Trophoblast cell (in vitro differentiated cells and primary cell): Measurements from ENCODE around the gene USP32.

Experiments used
- DNase-seq, 2 donors: peaks; one replicate each; pipeline ENCODE4 v3.0.0-alpha.2; 2016
- H2AFZ ChIP-seq: 2 replicates; pipeline ENCODE4 v1.6.1; 2013; ENCODE audit warnings: low read length, moderate library complexity, mild to moderate bottlenecking; ENCODE audit not compliant: insufficient read depth, poor library complexity
- H2AK5ac ChIP-seq: 2 replicates; pipeline ENCODE4 v1.6.1; 2013; ENCODE audit warnings: mild to moderate bottlenecking, low read length
- H2BK120ac ChIP-seq: 2 replicates; pipeline ENCODE4 v1.6.1; 2013; ENCODE audit warnings: low read length, mild to moderate bottlenecking, moderate library complexity; ENCODE audit not compliant: insufficient read depth, poor library complexity
- H2BK12ac ChIP-seq: 2 replicates; pipeline ENCODE4 v1.6.1; 2013; ENCODE audit warnings: mild to moderate bottlenecking, low read length, moderate library complexity
- H2BK5ac ChIP-seq: 2 replicates; pipeline ENCODE4 v1.6.1; 2013; ENCODE audit warnings: low read length, low read depth, moderate library complexity, mild to moderate bottlenecking; ENCODE audit not compliant: poor library complexity
- H3K14ac ChIP-seq: 2 replicates; pipeline ENCODE4 v1.6.1; 2013; ENCODE audit warnings: mild to moderate bottlenecking, low read length
- H3K18ac ChIP-seq: 2 replicates; pipeline ENCODE4 v1.6.1; 2013; ENCODE audit warnings: mild to moderate bottlenecking, low read length
- H3K23ac ChIP-seq: 2 replicates; pipeline ENCODE4 v1.6.1; 2013; ENCODE audit warnings: low read length
- H3K27ac ChIP-seq: 2 replicates; pipeline ENCODE4 v1.5.1; 2013; ENCODE audit warnings: low read depth, mild to moderate bottlenecking, inconsistent platforms, low read length, moderate library complexity
- H3K27me3 ChIP-seq: 2 replicates; pipeline ENCODE4 v1.6.1; 2013; ENCODE audit warnings: inconsistent platforms, mild to moderate bottlenecking, low read length, moderate library complexity; ENCODE audit not compliant: insufficient read depth
- H3K36me3 ChIP-seq, 2 experiments: 1 replicate in 1 of 2; 2 replicates in 1 of 2; pipeline ENCODE4 v1.6.1; 2013; ENCODE audit warnings: low read length in 2 of 2, mild to moderate bottlenecking in 2 of 2, moderate library complexity in 1 of 2; ENCODE audit not compliant: insufficient read depth in 2 of 2, control insufficient read depth in 1 of 2
- H3K4ac ChIP-seq: 2 replicates; pipeline ENCODE4 v1.6.1; 2013; ENCODE audit warnings: low read depth, mild to moderate bottlenecking, low read length, moderate library complexity
- H3K4me1 ChIP-seq, 2 experiments: 1 replicate in 1 of 2; 2 replicates in 1 of 2; pipeline ENCODE4 v1.6.1; 2013; ENCODE audit warnings: low read length in 2 of 2, mild to moderate bottlenecking in 2 of 2, moderate library complexity in 1 of 2; ENCODE audit not compliant: insufficient read depth in 2 of 2, control insufficient read depth in 1 of 2
- H3K4me2 ChIP-seq: 2 replicates; pipeline ENCODE4 v1.6.1; 2013; ENCODE audit warnings: inconsistent platforms, mild to moderate bottlenecking, low read length, moderate library complexity
- H3K4me3 ChIP-seq: 2 replicates; pipeline ENCODE4 v1.5.1; 2013; ENCODE audit warnings: mild to moderate bottlenecking, low read depth, low read length, inconsistent platforms
- H3K79me1 ChIP-seq: one replicate; pipeline ENCODE4 v1.6.1; 2013; ENCODE audit warnings: low read length
- H3K79me2 ChIP-seq: 2 replicates; pipeline ENCODE4 v1.6.1; 2013; ENCODE audit warnings: low read length, mild to moderate bottlenecking; ENCODE audit not compliant: control insufficient read depth, insufficient read depth, poor library complexity
- H3K9ac ChIP-seq: 2 replicates; pipeline ENCODE4 v1.6.1; 2013; ENCODE audit warnings: mild to moderate bottlenecking, low read length
- H3K9me3 ChIP-seq: 2 replicates; pipeline ENCODE4 v1.6.1; 2013; ENCODE audit warnings: low read depth, mild to moderate bottlenecking, control low read depth, inconsistent platforms, low read length; ENCODE audit not compliant: insufficient read depth
- H4K12ac ChIP-seq: 2 replicates; pipeline ENCODE4 v1.6.1; 2013; ENCODE audit warnings: low read depth, mild to moderate bottlenecking, low read length, moderate library complexity
- H4K8ac ChIP-seq: 2 replicates; pipeline ENCODE4 v1.6.1; 2013; ENCODE audit warnings: low read depth, mild to moderate bottlenecking, low read length, moderate library complexity
- H4K91ac ChIP-seq: one replicate; pipeline ENCODE4 v1.6.1; 2013; ENCODE audit warnings: low read depth, mild to moderate bottlenecking, low read length, moderate library complexity
- WGBS: extraction: QIAGEN DNeasy Blood & Tissue Kit; methylation state at CpG from one replicate; pipeline ENCODE4 v1.1.7; 2013; ENCODE audit warnings: missing lambda C conversion rate; ENCODE audit not compliant: insufficient read length, insufficient coverage; ENCODE audit errors: extremely low coverage; 5-methylcytosine and 5-hydroxymethylcytosine counted together

Gene USP32

GRCh38 chr17:60415146-60415545 lies 23.2 kb upstream of the USP32 start:
- H3K9ac ChIP-seq, result no peak overlapping the region
- no peak overlapping the region for H3K4ac ChIP-seq
- no CpG with 5 or more reads among the region's 1 CpG for WGBS
- H3K79me2 ChIP-seq, result no peaks in the 10 kb centered on the region
- H3K27ac ChIP-seq, result no peak overlapping the region
- H3K4me3 ChIP-seq, result no peak overlapping the region
- no peak overlapping the region for H2AFZ ChIP-seq
- H3K4me2 ChIP-seq, result no peak overlapping the region
- H3K23ac ChIP-seq, result no peak overlapping the region
- no peak overlapping the region for H2BK120ac ChIP-seq
- H3K14ac ChIP-seq, result no peak overlapping the region
- no peak overlapping the region for H2AK5ac ChIP-seq
- no peak overlapping the region for H3K18ac ChIP-seq
- no peaks in the 10 kb centered on the region for H3K9me3 ChIP-seq
- DNase-seq, result no peak
- no peak overlapping the region for H4K91ac ChIP-seq
- no peak overlapping the region for H2BK5ac ChIP-seq
- H4K12ac ChIP-seq, result no peak overlapping the region
- H3K27me3 ChIP-seq, result no peaks in the 10 kb centered on the region
- H4K8ac ChIP-seq, result no peak overlapping the region
- H2BK12ac ChIP-seq, result no peak overlapping the region
- peaks cover 3 to 5% of the 10 kb centered on the region in 2 experiments for H3K4me1 ChIP-seq
- H3K79me1 ChIP-seq, result no peaks in the 10 kb centered on the region
- peaks cover 0 to 2% of the 10 kb centered on the region in 2 experiments for H3K36me3 ChIP-seq

GRCh38 chr17:60412701-60413100 lies 20.8 kb upstream of the USP32 start:
- no peak overlapping the region for H3K23ac ChIP-seq
- H3K4me3 ChIP-seq, result no peak overlapping the region
- no peak overlapping the region for H3K4ac ChIP-seq
- H3K14ac ChIP-seq, result no peak overlapping the region
- no peaks in the 10 kb centered on the region for H3K27me3 ChIP-seq
- no peaks in the 10 kb centered on the region for H3K9me3 ChIP-seq
- H3K36me3 ChIP-seq, result peaks cover 0 to 2% of the 10 kb centered on the region in 2 experiments
- no peak overlapping the region for H3K4me2 ChIP-seq
- no peak overlapping the region for H3K27ac ChIP-seq
- H3K79me1 ChIP-seq, result peaks cover 2% of the 10 kb centered on the region
- H3K79me2 ChIP-seq, result no peaks in the 10 kb centered on the region
- H4K91ac ChIP-seq, result no peak overlapping the region
- no peak for DNase-seq
- no peak overlapping the region for H2AK5ac ChIP-seq
- peaks cover 8 to 9% of the 10 kb centered on the region in 2 experiments for H3K4me1 ChIP-seq
- H4K8ac ChIP-seq, result no peak overlapping the region
- H4K12ac ChIP-seq, result no peak overlapping the region
- H2BK12ac ChIP-seq, result no peak overlapping the region
- H3K9ac ChIP-seq, result no peak overlapping the region
- H2BK5ac ChIP-seq, result no peak overlapping the region
- no peak overlapping the region for H3K18ac ChIP-seq
- no peak overlapping the region for H2BK120ac ChIP-seq
- no CpG with 5 or more reads among the region's 3 CpGs for WGBS
- no peak overlapping the region for H2AFZ ChIP-seq

GRCh38 chr17:60410001-60410400 lies 18.1 kb upstream of the USP32 start:
- no CpG with 5 or more reads among the region's 4 CpGs for WGBS
- Histone ChIP-seq H3K27me3 (no peaks in the 10 kb centered on the region), H3K27ac (peak overlapping the region; percentile 56)

GRCh38 chr17:60406887-60407286 lies 15.0 kb upstream of the USP32 start:
- peaks cover 4 to 9% of the 10 kb centered on the region in 2 experiments for H3K4me1 ChIP-seq
- H3K23ac ChIP-seq, result no peak overlapping the region
- H4K91ac ChIP-seq, result no peak overlapping the region
- H3K27me3 ChIP-seq, result no peaks in the 10 kb centered on the region
- WGBS, result no CpG with 5 or more reads among the region's 3 CpGs
- no peak overlapping the region for H4K8ac ChIP-seq
- H2BK120ac ChIP-seq, result no peak overlapping the region
- no peaks in the 10 kb centered on the region for H3K79me2 ChIP-seq
- no peak overlapping the region for H3K27ac ChIP-seq
- H3K9ac ChIP-seq, result no peak overlapping the region
- H2BK12ac ChIP-seq, result no peak overlapping the region
- no peaks in the 10 kb centered on the region for H3K9me3 ChIP-seq
- DNase-seq, result peak; percentile 77 to 98
- no peak overlapping the region for H4K12ac ChIP-seq
- H2AFZ ChIP-seq, result no peak overlapping the region
- H2AK5ac ChIP-seq, result no peak overlapping the region
- peaks cover 2% of the 10 kb centered on the region for H3K79me1 ChIP-seq
- no peak overlapping the region for H3K18ac ChIP-seq
- H3K14ac ChIP-seq, result no peak overlapping the region
- H3K4ac ChIP-seq, result no peak overlapping the region
- H2BK5ac ChIP-seq, result no peak overlapping the region
- peaks cover 0 to 2% of the 10 kb centered on the region in 2 experiments for H3K36me3 ChIP-seq
- H3K4me3 ChIP-seq, result no peak overlapping the region
- no peak overlapping the region for H3K4me2 ChIP-seq

More at GRCh38 chr17:60410001-60410400, 18.1 kb upstream of the USP32 start:
- H2BK5ac ChIP-seq, result no peak overlapping the region
- H2BK120ac ChIP-seq, result no peak overlapping the region
- no peak overlapping the region for H3K9ac ChIP-seq
- DNase-seq, result peak; percentile 83 to 96
- no peak overlapping the region for H2AFZ ChIP-seq
- no peak overlapping the region for H4K91ac ChIP-seq
- H3K23ac ChIP-seq, result no peak overlapping the region
- no peak overlapping the region for H2AK5ac ChIP-seq
- H4K8ac ChIP-seq, result no peak overlapping the region
- no peaks in the 10 kb centered on the region for H3K9me3 ChIP-seq
- H3K4me2 ChIP-seq, result peak overlapping the region; percentile 31
- peaks cover 0 to 2% of the 10 kb centered on the region in 2 experiments for H3K36me3 ChIP-seq
- peaks cover 5 to 9% of the 10 kb centered on the region in 2 experiments for H3K4me1 ChIP-seq
- H3K18ac ChIP-seq, result no peak overlapping the region
- H3K4ac ChIP-seq, result no peak overlapping the region
- peaks cover 2% of the 10 kb centered on the region for H3K79me1 ChIP-seq
- no peak overlapping the region for H3K14ac ChIP-seq
- H3K4me3 ChIP-seq, result no peak overlapping the region
- no peak overlapping the region for H4K12ac ChIP-seq
- no peak overlapping the region for H2BK12ac ChIP-seq
- H3K79me2 ChIP-seq, result no peaks in the 10 kb centered on the region
